Left ventricle myocardium inferior (tissue), 1 donor: ENCODE results near the gene MYO3A. TPM values are rescaled to one million over a fixed set of nuclear protein-coding genes. Genes with fewer than 3 reads are reported as not detected.

Experiments
- DNase-seq: peaks from one replicate; pipeline ENCODE4 v3.0.0-alpha.2; 2020
- H3K27ac ChIP-seq: fragments of 200-600 bp; replicated peaks from 2 replicates; pipeline ENCODE4 v1.8.0; 2021
- H3K27me3 ChIP-seq: fragments of 200-600 bp; 2 replicates; pipeline ENCODE4 v1.8.0; 2021; ENCODE audit warnings: low read depth
- H3K36me3 ChIP-seq: fragments of 200-600 bp; 2 replicates; pipeline ENCODE4 v1.8.0; 2021
- H3K4me1 ChIP-seq: fragments of 200-600 bp; 2 replicates; pipeline ENCODE4 v1.8.0; 2021
- H3K4me3 ChIP-seq: fragments of 200-600 bp; 2 replicates; pipeline ENCODE4 v1.8.0; 2021; ENCODE audit warnings: mild to moderate bottlenecking, moderate library complexity
- H3K9me3 ChIP-seq: fragments of 200-600 bp; replicated peaks from 2 replicates; pipeline ENCODE4 v1.8.0; 2021
- intact Hi-C: fragments of 100-400 bp; cut with micrococcal nuclease; formaldehyde crosslinking; loops from one replicate; pipeline ENCODE4 v1.11.0; 2022
- total RNA-seq: library from RNA; stranded (reverse); fragmentation: NEBNext Ultra II Directional; extraction: Animal tissue kit (Norgen Biotek cat#: 25700); gene quantifications from one replicate; pipeline ENCODE4 v1.2.1, GENCODE V29; 2021
- TF ChIP-seq, protein P1 (sequence below): fragments of 200-600 bp; IDR thresholded peaks from 2 replicates; pipeline ENCODE4 v1.8.0; 2021; ENCODE audit warnings: antibody characterized with exemption, mild to moderate bottlenecking, borderline replicate concordance
- donor health status: DM: no; HTN: yes; CAD: no; lungs with severe emphysema.

MYO3A gene
- total RNA-seq, 1 donor from 2014 or later: not detected

DNA sequence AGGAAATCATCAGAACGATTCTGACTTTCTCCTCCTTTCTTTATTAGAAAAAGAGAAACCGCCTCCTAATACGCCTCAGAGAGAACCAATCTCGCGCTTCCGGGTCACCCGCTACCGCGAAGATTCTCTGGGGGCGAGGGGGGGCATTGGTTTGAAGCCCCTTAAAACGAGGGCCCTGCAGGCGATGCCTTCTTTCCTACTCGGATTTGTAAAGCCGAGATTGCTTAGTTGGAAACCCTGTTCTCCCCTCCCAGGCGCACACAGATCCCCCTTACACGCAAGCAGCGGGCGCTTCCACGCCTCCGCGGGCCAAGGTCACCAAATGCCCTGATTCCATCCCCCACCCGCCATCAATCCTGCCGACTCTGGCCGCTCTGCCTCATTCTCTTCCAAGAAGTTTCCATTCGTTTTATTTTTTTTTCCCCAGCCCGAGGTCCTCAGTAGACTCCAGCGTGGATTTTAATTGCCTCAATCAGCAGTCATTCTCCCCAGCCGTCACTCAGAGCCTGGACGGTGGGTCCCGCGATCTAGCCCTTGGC lies 281.4 kb downstream of the MYO3A start:
- Histone ChIP-seq H3K9me3 (no peaks in the 10 kb centered on the region), H3K4me1 (peaks cover 37% of the 10 kb centered on the region), H3K36me3 (no peaks in the 10 kb centered on the region), H3K4me3 (peak overlapping the region; percentile 33), H3K27me3 (peaks cover 99% of the 10 kb centered on the region), H3K27ac (no peak overlapping the region)
- intact Hi-C loops: no loop called here
- TF ChIP-seq, protein P1, sequence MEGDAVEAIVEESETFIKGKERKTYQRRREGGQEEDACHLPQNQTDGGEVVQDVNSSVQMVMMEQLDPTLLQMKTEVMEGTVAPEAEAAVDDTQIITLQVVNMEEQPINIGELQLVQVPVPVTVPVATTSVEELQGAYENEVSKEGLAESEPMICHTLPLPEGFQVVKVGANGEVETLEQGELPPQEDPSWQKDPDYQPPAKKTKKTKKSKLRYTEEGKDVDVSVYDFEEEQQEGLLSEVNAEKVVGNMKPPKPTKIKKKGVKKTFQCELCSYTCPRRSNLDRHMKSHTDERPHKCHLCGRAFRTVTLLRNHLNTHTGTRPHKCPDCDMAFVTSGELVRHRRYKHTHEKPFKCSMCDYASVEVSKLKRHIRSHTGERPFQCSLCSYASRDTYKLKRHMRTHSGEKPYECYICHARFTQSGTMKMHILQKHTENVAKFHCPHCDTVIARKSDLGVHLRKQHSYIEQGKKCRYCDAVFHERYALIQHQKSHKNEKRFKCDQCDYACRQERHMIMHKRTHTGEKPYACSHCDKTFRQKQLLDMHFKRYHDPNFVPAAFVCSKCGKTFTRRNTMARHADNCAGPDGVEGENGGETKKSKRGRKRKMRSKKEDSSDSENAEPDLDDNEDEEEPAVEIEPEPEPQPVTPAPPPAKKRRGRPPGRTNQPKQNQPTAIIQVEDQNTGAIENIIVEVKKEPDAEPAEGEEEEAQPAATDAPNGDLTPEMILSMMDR: no peak
- DNase-seq: no peak

DNA sequence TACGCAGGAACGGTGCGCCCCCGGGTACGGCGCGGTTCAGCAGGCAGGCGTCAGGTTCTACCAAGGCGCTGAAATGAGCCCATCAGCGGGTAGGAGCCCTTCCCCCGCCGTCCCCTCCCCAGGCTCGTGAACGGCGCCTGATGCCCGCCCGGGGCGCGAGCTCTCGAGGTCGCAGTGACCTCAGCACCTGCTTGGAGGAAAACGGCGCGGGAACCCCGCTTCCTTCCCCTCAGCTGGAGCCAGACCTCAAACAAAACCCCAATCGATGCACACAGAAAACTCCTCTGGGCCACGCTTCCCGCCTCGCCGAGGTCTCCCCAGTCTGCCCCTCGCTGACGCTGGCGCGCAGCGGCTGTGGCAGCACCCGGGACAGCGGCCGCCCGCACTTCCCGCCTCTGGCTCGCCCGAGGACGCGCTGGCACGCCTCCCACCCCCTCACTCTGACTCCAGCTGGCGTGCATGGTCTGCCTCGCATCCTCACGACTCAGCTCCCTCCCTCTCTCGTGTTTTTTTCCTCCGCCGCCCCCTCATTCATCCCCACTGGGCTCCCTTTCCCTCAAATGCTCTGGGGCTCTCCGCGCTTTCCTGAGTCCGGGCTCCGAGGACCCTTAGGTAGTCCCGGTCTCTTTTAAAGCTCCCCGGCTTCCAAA lies 282.0 kb downstream of the MYO3A start:
- Histone ChIP-seq H3K27ac (no peak overlapping the region), H3K27me3 (peaks cover 99% of the 10 kb centered on the region), H3K4me1 (peaks cover 37% of the 10 kb centered on the region), H3K4me3 (peak overlapping the region; percentile 33), H3K9me3 (no peaks in the 10 kb centered on the region), H3K36me3 (no peaks in the 10 kb centered on the region)
- no peak for DNase-seq
- intact Hi-C loops: no loop called here
- TF ChIP-seq, protein P1: no peak

DNA sequence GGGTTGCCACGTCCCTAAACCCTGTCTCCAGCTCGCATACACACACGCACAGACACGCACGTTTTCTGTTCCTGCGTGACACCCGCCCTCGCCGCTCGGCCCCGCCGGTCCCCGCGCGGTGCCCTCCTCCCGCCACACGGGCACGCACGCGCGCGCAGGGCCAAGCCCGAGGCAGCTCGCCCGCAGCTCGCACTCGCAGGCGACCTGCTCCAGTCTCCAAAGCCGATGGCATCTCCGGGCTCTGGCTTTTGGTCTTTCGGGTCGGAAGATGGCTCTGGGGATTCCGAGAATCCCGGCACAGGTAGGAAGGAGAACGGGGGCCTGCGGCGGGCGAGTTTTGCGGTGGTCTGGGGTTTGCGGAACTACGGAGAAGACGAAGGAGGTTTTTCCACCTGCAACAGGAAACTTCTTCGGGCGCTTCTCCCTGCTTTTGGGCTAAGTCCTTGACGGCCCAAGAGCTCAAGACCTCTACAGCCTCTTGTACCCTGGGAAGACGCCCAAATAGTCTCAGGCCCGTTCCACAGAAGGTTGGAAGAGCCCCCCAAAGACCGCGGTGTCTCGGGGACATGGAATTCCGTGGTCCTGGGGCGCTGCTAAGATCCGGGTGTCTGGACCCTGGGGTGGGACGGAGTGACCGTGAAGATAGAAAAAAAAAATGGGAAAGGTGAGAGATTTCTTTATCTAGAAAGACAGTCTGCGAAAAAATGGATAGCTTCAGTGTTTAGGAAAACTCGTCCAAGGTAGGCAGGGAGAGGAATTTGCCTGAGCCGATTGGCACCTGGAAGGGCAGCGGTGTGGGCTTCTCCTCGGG lies 282.8 kb downstream of the MYO3A start, which contains the start of gene GAD2:
TSS of gene GAD2 (plus strand) at position 190 of the 811 bp plus-strand sequence. CDS start at position 226, 36 bp downstream.
- TF ChIP-seq, protein P1: no peak
- Histone ChIP-seq H3K4me1 (peaks cover 37% of the 10 kb centered on the region), H3K36me3 (no peaks in the 10 kb centered on the region), H3K9me3 (no peaks in the 10 kb centered on the region), H3K4me3 (peak within 1 kb of the TSS; percentile 33), H3K27ac (no peak within 1 kb of the TSS), H3K27me3 (peaks cover 99% of the 10 kb centered on the region)
- intact Hi-C loops: no loop called here
- DNase-seq: no peak

DNA sequence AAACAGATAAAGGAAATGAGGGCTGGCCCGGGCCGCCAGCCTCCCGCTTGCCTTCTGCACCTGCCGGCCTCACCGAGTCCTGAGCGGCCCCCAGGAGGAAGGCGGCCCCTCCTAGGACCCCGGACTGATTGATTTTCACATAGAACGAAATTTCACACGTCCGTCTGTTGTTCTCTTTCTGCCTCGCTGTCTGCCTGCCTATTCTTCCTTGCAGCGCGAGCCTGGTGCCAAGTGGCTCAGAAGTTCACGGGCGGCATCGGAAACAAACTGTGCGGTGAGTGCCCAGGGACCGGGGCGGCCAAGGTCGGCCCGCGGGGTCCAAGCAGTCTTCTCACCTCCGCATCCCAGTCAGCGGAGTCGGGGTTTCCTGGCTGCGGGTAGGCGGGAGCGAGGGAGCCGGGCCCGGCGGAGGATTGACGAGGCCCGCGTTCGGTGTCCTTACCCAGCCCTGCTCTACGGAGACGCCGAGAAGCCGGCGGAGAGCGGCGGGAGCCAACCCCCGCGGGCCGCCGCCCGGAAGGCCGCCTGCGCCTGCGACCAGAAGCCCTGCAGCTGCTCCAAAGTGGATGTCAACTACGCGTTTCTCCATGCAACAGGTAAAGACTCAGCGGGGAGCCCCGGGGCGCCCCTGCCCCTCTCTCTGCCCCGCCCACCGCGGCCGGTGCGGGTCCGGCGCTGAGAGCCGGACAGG lies 283.5 kb downstream of the MYO3A start:
- peaks cover 99% of the 10 kb centered on the region for H3K27me3 ChIP-seq
- no peak overlapping the region for H3K27ac ChIP-seq
- DNase-seq: no peak
- TF ChIP-seq, protein P1: no peak
- H3K4me3 ChIP-seq: peak overlapping the region; percentile 21
- no peaks in the 10 kb centered on the region for H3K36me3 ChIP-seq
- peaks cover 37% of the 10 kb centered on the region for H3K4me1 ChIP-seq
- no peaks in the 10 kb centered on the region for H3K9me3 ChIP-seq
- intact Hi-C loops: no loop called here

DNA sequence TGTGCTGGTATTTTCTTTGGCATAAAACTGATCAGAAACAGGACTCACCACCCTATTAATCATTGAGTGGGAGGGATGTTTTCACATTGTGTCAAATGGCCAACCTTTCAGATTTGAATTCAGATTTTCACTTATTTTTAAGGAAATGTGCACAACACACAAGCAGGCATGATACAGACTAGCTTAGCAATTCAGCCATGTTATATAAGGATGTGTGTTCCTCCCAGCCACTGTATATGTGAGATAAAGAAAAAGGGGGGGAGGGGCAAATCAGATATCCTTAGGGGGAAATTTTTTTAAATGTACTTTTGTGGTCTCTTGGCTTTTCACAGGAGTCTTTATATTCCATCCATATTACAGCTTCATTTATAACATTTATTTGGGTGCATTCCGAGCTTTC lies 285.6 kb downstream of the MYO3A start:
- Histone ChIP-seq H3K4me1 (peaks cover 36% of the 10 kb centered on the region), H3K27ac (no peak overlapping the region), H3K27me3 (peaks cover 99% of the 10 kb centered on the region), H3K36me3 (no peaks in the 10 kb centered on the region), H3K4me3 (no peak overlapping the region), H3K9me3 (no peaks in the 10 kb centered on the region)
- DNase-seq: no peak
- intact Hi-C loops: no loop called here
- TF ChIP-seq, protein P1: no peak
